K562 (cell line): ENCODE measurements around the gene ZNF37A. TPM values are rescaled to one million over a fixed set of nuclear protein-coding genes. Genes with fewer than 3 reads are reported as not detected.

Experiments
- ATAC-seq: fragments of 200-7000 bp; cut with Tn5 transposase; 3 replicates; pipeline ENCODE4 v1.9.1; 2020; ENCODE audit warnings: moderate library complexity
- BruUV-seq: library from RNA; stranded (reverse); fragments of 400-500 nt; replicated peaks from 2 replicates; lab custom pipeline; 2021; lab: Mats Ljungman, UMichigan
- CTCF ChIA-PET: fragments of 300-600 bp; formaldehyde crosslinking; extraction: SDS; loops from one replicate; lab custom pipeline; 2021; ENCODE audit warnings: low intra/inter-chr PET ratio; lab: Yijun Ruan, JAX
- POLR2A ChIA-PET: fragments of 300-600, 350-650 bp; sonication (Branson Sonifier 250); formaldehyde crosslinking; extraction: SDS; loops from one replicate; lab custom pipeline; 2021; ENCODE audit warnings: antibody characterized with exemption, inconsistent platforms; lab: Yijun Ruan, JAX
- DNase-seq, 4 experiments: peaks; one replicate each; pipeline versions ENCODE4 v3.0.0 to v3.0.0-alpha.2; 2011 to 2018; ENCODE audit warnings: low spot score in 3 of 4, mixed read lengths in 3 of 4; ENCODE audit errors: extremely low read depth in 1 of 4
- FAIRE-seq: peaks from 2 replicates; lab custom pipeline; 2011; peaks lifted over from hg19 to GRCh38; lab: Jason Lieb, UNC
- H2AFZ ChIP-seq: 2 replicates; pipeline ENCODE4 v1.6.0; 2011; ENCODE audit warnings: low read depth, low read length, control low read depth, inconsistent platforms
- H3K27ac ChIP-seq: fragments of 200-600 bp; 3 replicates; pipeline ENCODE4 v1.8.0; 2011; ENCODE audit warnings: low read depth, mild to moderate bottlenecking, control low read depth, inconsistent platforms, low read length, moderate library complexity, mixed read lengths; ENCODE audit errors: extremely low read depth
- H3K27me3 ChIP-seq, 2 experiments: fragments of 300-600 bp in 1 of 2; 2 replicates in 1 of 2; 3 replicates in 1 of 2; pipeline versions ENCODE4 v1.6.0 to v1.8.0; 2011; ENCODE audit warnings: inconsistent platforms in 2 of 2, low read length in 2 of 2, mild to moderate bottlenecking in 1 of 2, mixed read lengths in 1 of 2, moderate library complexity in 1 of 2; ENCODE audit not compliant: control insufficient read depth in 2 of 2, insufficient read depth in 2 of 2
- H3K36me3 ChIP-seq: fragments of 300-600 bp; 3 replicates; pipeline ENCODE4 v1.8.0; 2011; ENCODE audit warnings: mild to moderate bottlenecking, low read length, inconsistent platforms; ENCODE audit not compliant: control insufficient read depth, insufficient read depth
- H3K4me1 ChIP-seq, 2 experiments: fragments of 200-600 bp in 1 of 2; replicated peaks in 1 of 2; 2 replicates in 1 of 2; 3 replicates in 1 of 2; pipeline versions ENCODE4 v1.5.1 to v1.8.0; 2011; ENCODE audit warnings: inconsistent platforms in 2 of 2, low read length in 2 of 2, mild to moderate bottlenecking in 1 of 2, mixed read lengths in 1 of 2, moderate library complexity in 1 of 2; ENCODE audit not compliant: control insufficient read depth in 2 of 2, insufficient read depth in 2 of 2
- H3K4me2 ChIP-seq: 2 replicates; pipeline ENCODE4 v1.6.1; 2011; ENCODE audit warnings: low read length, control low read depth, inconsistent platforms, mixed read lengths; ENCODE audit not compliant: insufficient read depth
- H3K4me3 ChIP-seq: fragments of 200-600 bp; sonication (generic), shearing (Covaris generic); 2 replicates; pipeline ENCODE4 v1.5.1; 2016; ENCODE audit warnings: control low read depth, inconsistent platforms
- H3K79me2 ChIP-seq: fragments of 200-600 bp; 3 replicates; pipeline ENCODE4 v1.8.0; 2011; ENCODE audit warnings: low read length, inconsistent platforms; ENCODE audit not compliant: control insufficient read depth, insufficient read depth
- H3K9ac ChIP-seq, 2 experiments: 2 replicates each; pipeline versions ENCODE4 v1.6.0 to v1.6.1; 2011; ENCODE audit warnings: low read depth in 2 of 2, low read length in 2 of 2, control low read depth in 1 of 2, inconsistent platforms in 1 of 2, mild to moderate bottlenecking in 1 of 2, mixed read lengths in 1 of 2; ENCODE audit not compliant: insufficient read depth in 1 of 2
- H3K9me1 ChIP-seq: one replicate; pipeline ENCODE4 v1.6.0; 2011; ENCODE audit warnings: inconsistent platforms, mild to moderate bottlenecking, low read length, moderate library complexity; ENCODE audit not compliant: control insufficient read depth, insufficient read depth
- H3K9me3 ChIP-seq: replicated peaks from 2 replicates; pipeline ENCODE4 v1.5.1; 2011; ENCODE audit warnings: low read depth, low read length, inconsistent platforms; ENCODE audit not compliant: control insufficient read depth, insufficient read depth
- H4K20me1 ChIP-seq: replicated peaks from 2 replicates; pipeline ENCODE4 v1.6.1; 2011; ENCODE audit warnings: low read length, inconsistent platforms, mixed read lengths; ENCODE audit not compliant: control insufficient read depth, insufficient read depth
- ARID1B ChIP-seq: fragments of 450-650 bp; IDR thresholded peaks from 2 replicates; pipeline ENCODE4 v1.6.1; 2016; ENCODE audit warnings: antibody characterized with exemption, mild to moderate bottlenecking, inconsistent platforms
- BCOR ChIP-seq: fragments of 450-650 bp; IDR thresholded peaks from 2 replicates; pipeline ENCODE4 v1.6.1; 2016
- HDAC2 ChIP-seq: fragments of 450-650 bp; IDR thresholded peaks from 2 replicates; pipeline ENCODE4 v1.6.1; 2016; ENCODE audit warnings: mild to moderate bottlenecking
- HDAC6 ChIP-seq: IDR thresholded peaks from 2 replicates; pipeline ENCODE4 v1.6.1; 2012; ENCODE audit warnings: low read depth, mild to moderate bottlenecking, control low read depth, inconsistent platforms, low read length, moderate library complexity
- MTF1 ChIP-seq: fragments of 250-450 bp; sonication (Bioruptor Pico); IDR thresholded peaks from 2 replicates; pipeline ENCODE4 v1.9.0; 2021; ENCODE audit warnings: moderate library complexity, mild to moderate bottlenecking, inconsistent platforms, borderline replicate concordance
- WGBS: fragments of 100-300 bp; shearing (Covaris generic); methylation state at CpG from one replicate; pipeline ENCODE4 v1.1.6; 2016; ENCODE audit warnings: low coverage, mixed read lengths; ENCODE audit not compliant: insufficient coverage; ENCODE audit errors: missing lambda C conversion rate; 5-methylcytosine and 5-hydroxymethylcytosine counted together
- in situ Hi-C: fragments of 300-500 bp; cut with MboI; formaldehyde crosslinking; loops from 4 replicates; pipeline ENCODE4 v1.15.0; 2018; ENCODE audit warnings: inconsistent platforms, mixed read lengths
- intact Hi-C: fragments of 100-400 bp; cut with micrococcal nuclease; formaldehyde crosslinking; loops from 2 replicates; pipeline ENCODE4 v1.14.2; 2022
- polyA plus RNA-seq, 8 experiments: library from polyadenylated mRNA; depleted of rRNA in 4 of 8; stranded (reverse) in 5 of 8; unstranded in 3 of 8; fragments of >200 nt; fragmentation: Nextera tagmentation in 2 of 8; fragmentation: Illumina TruSeq in 1 of 8; extraction: Ambion mirVana in 2 of 8; extraction: Trizol in 1 of 8; gene quantifications; 2 replicates each; pipeline versions ENCODE4 v1.2.1 to v1.2.3, GENCODE V29; 2011 to 2014; ENCODE audit warnings: inconsistent platforms in 1 of 8, missing spikeins in 1 of 8
- total RNA-seq, 7 experiments: library from RNA; depleted of rRNA in 6 of 7; stranded (reverse); fragments of >200 nt in 6 of 7; fragmentation: Illumina TruSeq in 2 of 7; extraction: Trizol in 2 of 7; gene quantifications; 2 replicates each; pipeline versions ENCODE4 v1.2.1 to v1.2.3, GENCODE V29; 2011 to 2021; ENCODE audit warnings: low replicate concordance in 1 of 7
- TF ChIP-seq, protein P1 (sequence below): fragments of 250-450 bp; sonication (Bioruptor Pico); IDR thresholded peaks from 2 replicates; pipeline ENCODE4 v1.8.0; 2021; ENCODE audit warnings: borderline replicate concordance, mild to moderate bottlenecking, moderate library complexity; ENCODE audit not compliant: poor library complexity, severe bottlenecking
- TF ChIP-seq, protein P2 (sequence below): fragments of 450-650 bp; IDR thresholded peaks from 2 replicates; pipeline ENCODE4 v1.6.1; 2014; ENCODE audit warnings: low read depth, mild to moderate bottlenecking, moderate library complexity, borderline replicate concordance

ZNF37A gene
- total and polyA plus RNA-seq, 9 of the 15 experiments (the other 6 are each of a cell fraction or from before 2014, with no cell fraction given): 4.1 to 21.6 (median 16.4) TPM

DNA sequence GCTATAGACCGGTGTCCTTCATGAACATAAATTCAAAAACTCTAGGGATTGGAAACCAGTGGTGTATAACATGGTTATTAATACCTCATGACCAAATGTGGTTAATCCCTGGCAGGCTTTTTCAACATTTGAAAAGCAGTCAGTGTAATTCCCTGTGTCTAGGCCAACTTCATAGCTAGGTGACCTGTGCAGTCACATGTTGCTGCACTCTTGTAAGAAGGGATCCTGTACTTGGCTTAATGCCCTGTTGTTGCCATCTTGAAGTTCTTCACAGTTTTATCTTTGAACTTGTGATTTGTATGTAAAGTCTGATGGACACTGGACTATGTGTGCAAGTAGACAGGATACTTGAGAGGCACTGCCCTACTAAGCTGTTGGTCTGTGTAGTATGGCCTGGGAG, 43.9 kb upstream of the ZNF37A start:
- Histone ChIP-seq H3K36me3 (peaks cover 17% of the 10 kb centered on the region), H3K4me2 (no peak overlapping the region), H3K27ac (no peak overlapping the region), H4K20me1 (no peaks in the 10 kb centered on the region), H3K9me3 (peaks cover 8% of the 10 kb centered on the region), H3K27me3 (no peaks in the 10 kb centered on the region), H3K9ac (no peak overlapping the region), H3K9me1 (no peaks in the 10 kb centered on the region), H3K4me3 (no peak overlapping the region), H3K4me1 (no peaks in the 10 kb centered on the region), H2AFZ (no peak overlapping the region), H3K79me2 (no peaks in the 10 kb centered on the region)
- ATAC-seq: no peak
- BruUV-seq: no TSS peak
- in situ Hi-C loops (no loop called here), intact Hi-C loops (no loop called here)
- ChIA-PET POLR2A (no interaction called here), CTCF (no interaction called here)
- DNase-seq: no peak
- FAIRE-seq: no peak
- TF ChIP-seq HDAC6 (no peak), MTF1 (CRISPR knock-in tag) (no peak), ARID1B (no peak), HDAC2 (no peak), BCOR (no peak)
- TF ChIP-seq, protein P1, sequence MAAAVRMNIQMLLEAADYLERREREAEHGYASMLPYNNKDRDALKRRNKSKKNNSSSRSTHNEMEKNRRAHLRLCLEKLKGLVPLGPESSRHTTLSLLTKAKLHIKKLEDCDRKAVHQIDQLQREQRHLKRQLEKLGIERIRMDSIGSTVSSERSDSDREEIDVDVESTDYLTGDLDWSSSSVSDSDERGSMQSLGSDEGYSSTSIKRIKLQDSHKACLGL (CRISPR knock-in tag): no peak
- TF ChIP-seq, protein P2, sequence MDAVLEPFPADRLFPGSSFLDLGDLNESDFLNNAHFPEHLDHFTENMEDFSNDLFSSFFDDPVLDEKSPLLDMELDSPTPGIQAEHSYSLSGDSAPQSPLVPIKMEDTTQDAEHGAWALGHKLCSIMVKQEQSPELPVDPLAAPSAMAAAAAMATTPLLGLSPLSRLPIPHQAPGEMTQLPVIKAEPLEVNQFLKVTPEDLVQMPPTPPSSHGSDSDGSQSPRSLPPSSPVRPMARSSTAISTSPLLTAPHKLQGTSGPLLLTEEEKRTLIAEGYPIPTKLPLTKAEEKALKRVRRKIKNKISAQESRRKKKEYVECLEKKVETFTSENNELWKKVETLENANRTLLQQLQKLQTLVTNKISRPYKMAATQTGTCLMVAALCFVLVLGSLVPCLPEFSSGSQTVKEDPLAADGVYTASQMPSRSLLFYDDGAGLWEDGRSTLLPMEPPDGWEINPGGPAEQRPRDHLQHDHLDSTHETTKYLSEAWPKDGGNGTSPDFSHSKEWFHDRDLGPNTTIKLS: no peak
- 90% methylated on average over 1 of the region's 1 CpG for WGBS
